ENCODE results near the gene CWC22. TPM values are rescaled to one million over a fixed set of nuclear protein-coding genes. Genes with fewer than 3 reads are reported as not detected.

The CWC22 gene
- polyA plus RNA-seq, 1 donor from 2014 or later, result 16.0 TPM

DNA sequence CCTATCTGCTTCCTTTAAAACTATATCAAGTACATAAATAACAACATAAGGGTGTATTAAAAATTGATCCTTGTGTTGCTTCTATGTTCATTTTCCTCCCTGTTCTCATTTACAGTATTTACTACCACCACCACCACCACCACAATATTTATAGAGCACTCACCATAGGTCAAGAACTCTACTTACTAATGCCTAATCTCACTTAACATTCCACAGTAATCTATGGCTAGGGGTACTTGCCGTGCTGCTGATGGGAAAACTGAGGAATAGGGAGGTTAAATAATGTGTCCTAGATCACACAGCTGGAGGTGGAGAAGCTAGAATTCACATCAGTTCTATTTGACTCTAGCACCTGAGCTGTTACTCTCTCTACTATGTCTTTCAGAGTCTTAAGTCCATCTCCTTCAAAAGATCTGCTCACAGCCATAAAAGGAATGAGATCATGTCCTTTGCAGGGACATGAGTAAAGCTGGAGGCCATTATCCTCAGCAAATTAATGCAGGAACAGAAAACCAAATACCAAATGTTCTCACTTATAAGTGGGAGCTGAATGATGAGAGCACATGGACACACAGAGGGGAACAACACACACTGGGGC is 91.6 kb downstream of the CWC22 start:
- H3K9me3 ChIP-seq (ENCODE audit: low read length), result no peaks in the 10 kb centered on the region
- no peaks in the 10 kb centered on the region for H4K20me1 ChIP-seq (ENCODE audit: insufficient read depth)
- no peaks in the 10 kb centered on the region for H3K79me2 ChIP-seq (replicated peaks; ENCODE audit: insufficient read depth, low read length)
- no peaks in the 10 kb centered on the region for H3K9me2 ChIP-seq (ENCODE audit: insufficient read depth, low read length)
- no peak overlapping the region for H2AFZ ChIP-seq (ENCODE audit: low read depth, low read length)
- no peak overlapping the region for H3K4me2 ChIP-seq (ENCODE audit: low read length)
- no peak overlapping the region for H3K4me3 ChIP-seq (ENCODE audit: low read length)
- no peaks in the 10 kb centered on the region for H3F3A ChIP-seq (ENCODE audit: insufficient read depth, low read length, poor library complexity, severe bottlenecking)
- H3K9ac ChIP-seq (ENCODE audit: low read length), result no peak overlapping the region
- TF ChIP-seq RAD21 (conservative IDR thresholded peaks at IDR 0.05), result no peak
- no peak for TF ChIP-seq TAF1 (IDR thresholded peaks at IDR 0.05; ENCODE audit: low read depth)
- TF ChIP-seq MXI1 (conservative IDR thresholded peaks at IDR 0.05; ENCODE audit: poor library complexity, severe bottlenecking), result no peak
- no peak for TF ChIP-seq EP300 (conservative IDR thresholded peaks at IDR 0.05; ENCODE audit: poor library complexity, severe bottlenecking)
- no peak for TF ChIP-seq EZH2 (IDR thresholded peaks at IDR 0.05; ENCODE audit: borderline replicate concordance, insufficient read depth, low read length, poor library complexity, severe bottlenecking)
- no peak for TF ChIP-seq SMC3 (conservative IDR thresholded peaks at IDR 0.05; ENCODE audit: poor library complexity)
- no peak for TF ChIP-seq POLR2AphosphoS5 (IDR thresholded peaks at IDR 0.05)
- TF ChIP-seq, protein P1, sequence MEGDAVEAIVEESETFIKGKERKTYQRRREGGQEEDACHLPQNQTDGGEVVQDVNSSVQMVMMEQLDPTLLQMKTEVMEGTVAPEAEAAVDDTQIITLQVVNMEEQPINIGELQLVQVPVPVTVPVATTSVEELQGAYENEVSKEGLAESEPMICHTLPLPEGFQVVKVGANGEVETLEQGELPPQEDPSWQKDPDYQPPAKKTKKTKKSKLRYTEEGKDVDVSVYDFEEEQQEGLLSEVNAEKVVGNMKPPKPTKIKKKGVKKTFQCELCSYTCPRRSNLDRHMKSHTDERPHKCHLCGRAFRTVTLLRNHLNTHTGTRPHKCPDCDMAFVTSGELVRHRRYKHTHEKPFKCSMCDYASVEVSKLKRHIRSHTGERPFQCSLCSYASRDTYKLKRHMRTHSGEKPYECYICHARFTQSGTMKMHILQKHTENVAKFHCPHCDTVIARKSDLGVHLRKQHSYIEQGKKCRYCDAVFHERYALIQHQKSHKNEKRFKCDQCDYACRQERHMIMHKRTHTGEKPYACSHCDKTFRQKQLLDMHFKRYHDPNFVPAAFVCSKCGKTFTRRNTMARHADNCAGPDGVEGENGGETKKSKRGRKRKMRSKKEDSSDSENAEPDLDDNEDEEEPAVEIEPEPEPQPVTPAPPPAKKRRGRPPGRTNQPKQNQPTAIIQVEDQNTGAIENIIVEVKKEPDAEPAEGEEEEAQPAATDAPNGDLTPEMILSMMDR (IDR thresholded peaks at IDR 0.05; ENCODE audit: poor library complexity, severe bottlenecking), result no peak
- TF ChIP-seq, protein P2, sequence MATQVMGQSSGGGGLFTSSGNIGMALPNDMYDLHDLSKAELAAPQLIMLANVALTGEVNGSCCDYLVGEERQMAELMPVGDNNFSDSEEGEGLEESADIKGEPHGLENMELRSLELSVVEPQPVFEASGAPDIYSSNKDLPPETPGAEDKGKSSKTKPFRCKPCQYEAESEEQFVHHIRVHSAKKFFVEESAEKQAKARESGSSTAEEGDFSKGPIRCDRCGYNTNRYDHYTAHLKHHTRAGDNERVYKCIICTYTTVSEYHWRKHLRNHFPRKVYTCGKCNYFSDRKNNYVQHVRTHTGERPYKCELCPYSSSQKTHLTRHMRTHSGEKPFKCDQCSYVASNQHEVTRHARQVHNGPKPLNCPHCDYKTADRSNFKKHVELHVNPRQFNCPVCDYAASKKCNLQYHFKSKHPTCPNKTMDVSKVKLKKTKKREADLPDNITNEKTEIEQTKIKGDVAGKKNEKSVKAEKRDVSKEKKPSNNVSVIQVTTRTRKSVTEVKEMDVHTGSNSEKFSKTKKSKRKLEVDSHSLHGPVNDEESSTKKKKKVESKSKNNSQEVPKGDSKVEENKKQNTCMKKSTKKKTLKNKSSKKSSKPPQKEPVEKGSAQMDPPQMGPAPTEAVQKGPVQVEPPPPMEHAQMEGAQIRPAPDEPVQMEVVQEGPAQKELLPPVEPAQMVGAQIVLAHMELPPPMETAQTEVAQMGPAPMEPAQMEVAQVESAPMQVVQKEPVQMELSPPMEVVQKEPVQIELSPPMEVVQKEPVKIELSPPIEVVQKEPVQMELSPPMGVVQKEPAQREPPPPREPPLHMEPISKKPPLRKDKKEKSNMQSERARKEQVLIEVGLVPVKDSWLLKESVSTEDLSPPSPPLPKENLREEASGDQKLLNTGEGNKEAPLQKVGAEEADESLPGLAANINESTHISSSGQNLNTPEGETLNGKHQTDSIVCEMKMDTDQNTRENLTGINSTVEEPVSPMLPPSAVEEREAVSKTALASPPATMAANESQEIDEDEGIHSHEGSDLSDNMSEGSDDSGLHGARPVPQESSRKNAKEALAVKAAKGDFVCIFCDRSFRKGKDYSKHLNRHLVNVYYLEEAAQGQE (IDR thresholded peaks at IDR 0.05; ENCODE audit: borderline replicate concordance), result no peak
- H3K36me3 ChIP-seq (ENCODE audit: insufficient read depth, low read length), result no peaks in the 10 kb centered on the region
- H3K27ac ChIP-seq (ENCODE audit: low read length), result no peak overlapping the region
- no peaks in the 10 kb centered on the region for H3K27me3 ChIP-seq (ENCODE audit: insufficient read depth, low read depth, low read length)

DNA sequence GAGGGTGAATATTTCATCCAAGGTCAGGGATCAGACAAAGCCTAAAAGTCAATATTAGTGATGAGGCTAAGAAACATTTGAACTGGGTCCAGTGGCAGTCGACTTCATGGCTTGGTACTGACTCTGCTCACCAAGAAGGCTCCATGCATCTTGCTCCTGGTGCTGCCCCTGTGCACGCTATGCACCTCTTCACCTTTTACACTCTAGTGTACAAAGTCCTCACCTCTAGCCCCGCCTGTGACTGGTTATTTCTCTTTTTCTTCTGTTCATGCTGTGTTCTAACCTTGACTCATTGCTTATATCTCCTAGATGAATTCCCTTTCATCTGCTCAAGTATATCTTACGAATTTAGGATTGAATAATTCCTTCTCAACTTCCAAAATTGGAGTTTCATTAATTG is 93.3 kb downstream of the CWC22 start:
- H3K9me3 ChIP-seq (ENCODE audit: low read length), result no peaks in the 10 kb centered on the region
- H3K36me3 ChIP-seq (ENCODE audit: insufficient read depth, low read length), result no peaks in the 10 kb centered on the region
- H4K20me1 ChIP-seq (ENCODE audit: insufficient read depth), result no peaks in the 10 kb centered on the region
- H3F3A ChIP-seq (ENCODE audit: insufficient read depth, low read length, poor library complexity, severe bottlenecking), result no peaks in the 10 kb centered on the region
- no peak overlapping the region for H2AFZ ChIP-seq (ENCODE audit: low read depth, low read length)
- no peaks in the 10 kb centered on the region for H3K9me2 ChIP-seq (ENCODE audit: insufficient read depth, low read length)
- no peaks in the 10 kb centered on the region for H3K79me2 ChIP-seq (replicated peaks; ENCODE audit: insufficient read depth, low read length)
- no peak overlapping the region for H3K9ac ChIP-seq (ENCODE audit: low read length)
- TF ChIP-seq SMC3 (conservative IDR thresholded peaks at IDR 0.05; ENCODE audit: poor library complexity) (no peak), RAD21 (conservative IDR thresholded peaks at IDR 0.05) (no peak), POLR2AphosphoS5 (IDR thresholded peaks at IDR 0.05) (no peak)
- no peak overlapping the region for H3K4me3 ChIP-seq (ENCODE audit: low read length)
- no peaks in the 10 kb centered on the region for H3K27me3 ChIP-seq (ENCODE audit: insufficient read depth, low read depth, low read length)
- no peak overlapping the region for H3K27ac ChIP-seq (ENCODE audit: low read length)
- H3K4me2 ChIP-seq (ENCODE audit: low read length), result no peak overlapping the region

Measured in neural cell (in vitro differentiated cells).